GM18517 (cell line): ENCODE results near the gene KLHL25.

Experiments used
- ATAC-seq: cut with Tn5 transposase; IDR thresholded peaks from one replicate; pipeline ENCODE4 v1.9.1; 2021; ENCODE audit warnings: mild to moderate bottlenecking, moderate library complexity; ENCODE audit not compliant: unreplicated experiment

KLHL25 gene

DNA sequence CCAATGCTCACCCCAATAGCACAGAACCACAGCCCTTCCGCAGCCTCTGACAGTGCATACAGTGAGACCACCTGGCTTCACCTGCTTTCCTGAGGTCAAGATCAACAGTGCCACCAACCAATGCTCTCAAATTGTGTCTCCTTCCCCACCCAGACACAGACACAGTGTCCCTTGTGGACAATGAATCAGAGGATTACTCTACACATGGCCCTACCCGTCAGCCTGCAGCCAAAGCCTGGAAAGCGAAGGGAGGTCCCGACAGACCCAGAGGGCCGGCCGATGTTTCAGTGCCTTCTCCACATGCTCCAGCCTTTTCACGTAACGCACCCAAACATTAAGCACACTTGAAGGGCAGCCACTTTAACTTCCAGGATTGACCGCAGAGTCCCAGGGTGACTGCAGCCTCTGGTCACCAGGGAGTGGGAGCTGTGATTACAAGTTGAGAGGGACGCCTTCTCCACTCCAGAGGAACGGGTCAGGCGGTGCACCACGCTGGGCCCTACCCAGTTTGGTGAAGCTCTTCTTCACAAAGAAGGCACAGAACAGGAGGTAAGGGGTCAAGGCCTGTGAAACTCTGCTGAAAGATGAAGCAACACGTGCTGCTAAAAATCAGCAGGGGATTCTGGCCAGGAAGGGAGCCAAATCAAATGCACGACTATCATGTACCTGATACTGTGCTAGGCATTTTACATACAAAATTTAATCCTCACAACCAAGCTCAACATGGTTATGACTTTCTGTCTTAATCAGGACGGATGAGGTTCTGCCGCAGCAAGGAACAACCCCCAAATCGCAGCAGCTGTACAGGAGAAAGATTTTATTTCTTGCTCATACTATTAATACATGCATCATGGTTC, 17.2 kb downstream of the KLHL25 start:
- ATAC-seq, result no peak

DNA sequence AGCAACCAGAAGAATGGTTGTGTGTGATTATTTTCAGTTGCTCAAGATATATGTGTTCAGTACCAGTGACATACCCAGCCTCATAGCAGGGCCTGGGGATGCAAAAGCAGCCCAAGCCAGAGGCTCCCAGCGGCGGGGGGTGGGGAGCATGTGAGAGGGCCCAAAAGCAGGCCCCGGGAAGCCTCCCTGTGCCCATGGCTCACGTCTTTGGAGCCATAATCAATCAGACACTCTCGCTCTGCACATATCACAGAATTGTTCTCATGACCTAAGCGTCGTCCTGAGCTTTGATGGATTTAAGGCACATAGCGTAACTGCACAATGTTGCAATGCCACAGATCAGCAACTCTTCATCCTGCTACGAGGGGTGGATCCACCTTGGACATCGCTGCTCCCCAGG, 20.8 kb downstream of the KLHL25 start:
- no peak for ATAC-seq

DNA sequence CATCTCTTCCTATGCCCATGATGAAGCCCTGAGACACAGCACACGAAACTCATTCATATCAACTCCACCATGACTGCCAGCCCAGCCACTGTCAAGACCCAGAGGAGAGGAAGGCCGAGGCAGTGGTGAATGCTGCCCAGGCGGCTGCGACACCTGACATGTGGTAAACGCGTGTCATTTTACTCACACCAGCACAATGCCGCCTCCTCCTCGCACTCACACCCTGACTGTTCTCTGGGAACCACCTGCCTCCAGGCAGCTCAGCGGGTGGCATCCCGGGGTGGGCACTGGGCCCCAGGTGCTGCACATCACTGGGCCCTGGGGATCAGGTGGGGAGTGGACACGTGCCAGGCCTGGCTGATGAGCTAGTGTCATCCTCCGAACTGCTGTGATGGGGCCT, 21.5 kb downstream of the KLHL25 start:
- no peak for ATAC-seq

DNA sequence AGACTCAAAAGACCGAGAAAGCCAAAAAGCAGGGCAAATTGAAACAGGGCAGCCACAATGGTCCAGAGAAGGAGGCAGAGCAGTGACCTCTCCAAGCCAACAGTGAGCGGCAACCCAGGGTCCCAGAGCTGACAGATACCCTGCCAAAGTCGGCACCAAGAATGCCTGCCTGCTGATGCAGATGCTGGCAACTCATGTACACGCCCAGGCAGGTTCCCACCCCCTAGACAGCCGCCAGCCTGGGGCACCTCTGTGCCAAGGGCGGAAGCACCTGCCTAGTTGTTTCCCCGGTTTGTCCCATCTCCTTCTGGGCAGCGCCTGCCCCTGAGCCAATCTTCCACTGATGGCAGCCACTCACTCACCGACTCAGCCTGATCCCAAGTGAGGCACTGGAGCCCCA, 22.1 kb downstream of the KLHL25 start:
- no peak for ATAC-seq

DNA sequence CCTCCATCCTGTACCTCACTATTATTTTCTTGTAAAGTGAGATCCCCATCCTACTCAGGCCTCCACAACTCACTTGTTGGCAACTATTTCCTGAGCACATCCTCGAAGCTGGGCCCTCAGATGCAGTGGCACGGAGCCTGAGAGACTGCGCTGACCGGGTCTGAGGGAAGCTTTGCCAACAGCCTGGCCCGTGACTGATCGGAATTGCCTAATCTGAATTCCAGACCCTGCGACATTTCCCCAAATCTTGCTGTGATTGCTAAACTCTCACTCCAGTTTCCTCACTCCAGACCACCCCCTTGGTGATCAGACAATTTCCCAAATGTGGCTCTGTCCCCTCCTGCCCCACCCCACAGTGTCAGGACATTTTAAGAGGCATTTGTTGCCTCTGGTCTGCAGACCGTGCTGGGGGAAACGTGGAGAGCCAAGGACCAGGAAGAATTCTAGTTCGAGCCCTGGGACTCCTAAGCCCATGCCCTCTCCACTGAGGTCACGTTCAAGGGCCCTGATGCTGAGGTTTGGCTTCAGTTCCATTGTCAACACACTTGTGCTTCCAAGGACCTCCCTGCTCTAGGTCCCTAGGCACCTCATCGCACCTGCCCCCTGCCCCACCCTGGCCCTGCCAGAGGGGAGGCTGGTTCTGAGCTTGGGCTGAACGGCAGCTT, 22.8 kb downstream of the KLHL25 start:
- ATAC-seq, result no peak

GRCh38 chr15:85771271-85771670, 23.5 kb downstream of the KLHL25 start:
- ATAC-seq, result no peak

DNA sequence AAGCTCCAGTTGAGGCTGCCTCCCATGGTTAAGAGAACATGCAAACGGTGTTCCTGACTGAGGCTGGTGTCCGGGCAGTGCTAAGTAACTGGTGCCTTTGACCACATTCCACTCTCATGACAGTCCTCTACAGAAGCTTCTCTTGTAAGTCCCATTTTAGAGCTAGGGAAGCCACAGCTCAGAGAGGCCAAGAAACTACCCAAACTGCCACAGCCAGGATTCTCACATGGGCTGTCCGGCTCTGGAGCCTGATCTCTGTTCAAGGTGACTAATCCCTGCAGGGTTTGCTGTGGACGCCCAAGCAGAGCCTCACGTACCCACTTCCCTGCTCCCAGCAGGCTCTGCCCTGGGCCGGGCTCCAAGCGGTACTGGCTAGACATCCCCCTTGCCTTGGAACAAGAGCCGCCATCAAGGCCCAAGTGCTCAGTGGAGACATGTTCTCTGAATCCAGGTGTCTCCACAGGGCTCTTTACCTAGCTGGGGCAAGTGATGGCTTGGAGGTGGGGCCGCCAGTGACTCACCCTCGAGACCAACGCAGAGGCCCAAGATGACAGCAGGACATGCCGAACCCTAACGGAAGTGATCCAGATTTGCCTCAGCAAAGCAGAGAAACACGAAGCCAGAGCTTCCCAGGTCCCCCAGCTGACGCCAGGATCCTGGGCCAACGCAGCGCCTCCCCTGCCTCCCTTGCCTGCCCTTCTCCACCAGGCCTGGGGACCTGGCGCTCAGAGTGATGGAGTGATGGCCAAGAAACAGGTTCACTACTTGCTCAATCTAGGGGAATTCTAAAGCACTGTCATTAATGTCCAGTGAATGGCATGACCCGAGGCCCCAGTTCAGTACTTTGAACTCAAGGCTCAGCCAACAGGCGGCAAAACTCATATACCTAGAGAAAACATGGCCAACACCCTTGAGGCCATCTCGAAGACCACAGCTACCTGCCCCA, 24.4 kb downstream of the KLHL25 start:
- ATAC-seq, result no peak

DNA sequence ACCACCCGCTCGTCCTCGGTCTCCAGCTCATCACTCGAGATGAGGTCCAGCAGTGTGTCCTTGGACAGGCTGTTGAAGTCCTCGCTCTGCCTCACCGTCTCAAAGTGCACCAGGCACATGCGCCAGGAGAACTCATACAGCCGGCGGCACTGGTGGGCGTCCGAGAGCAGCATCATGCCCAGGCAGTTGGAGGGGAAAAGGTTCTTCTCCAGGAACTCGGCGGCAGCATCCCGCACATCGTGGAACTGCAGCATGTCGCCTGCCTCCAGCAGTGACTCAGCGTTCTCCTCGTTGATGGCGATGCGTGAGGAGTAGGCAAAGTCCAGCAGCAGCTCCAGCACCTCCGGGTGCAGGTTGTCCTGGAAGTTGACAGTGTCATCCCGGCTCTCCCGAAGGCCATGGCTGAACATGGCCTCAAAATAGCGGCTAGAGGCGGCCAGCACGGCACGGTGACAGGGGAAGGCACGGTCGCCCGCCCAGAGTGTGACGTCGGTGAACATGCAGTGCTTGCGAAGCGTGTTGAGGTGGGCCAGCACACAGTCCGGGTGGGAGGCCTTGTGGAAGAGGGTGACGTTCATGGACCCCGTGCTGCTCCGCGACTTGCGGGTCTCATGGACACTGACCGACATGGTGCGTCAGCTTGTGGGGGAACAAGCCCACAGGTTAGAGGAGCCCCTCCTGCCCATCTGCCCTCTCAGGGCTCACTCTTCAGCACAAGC, 25.4 kb downstream of the KLHL25 start:
- ATAC-seq, result no peak

- ATAC-seq, result no peak
Measured at GRCh38 chr15:85768595-85769168, 26.0 kb downstream of the KLHL25 start.

DNA sequence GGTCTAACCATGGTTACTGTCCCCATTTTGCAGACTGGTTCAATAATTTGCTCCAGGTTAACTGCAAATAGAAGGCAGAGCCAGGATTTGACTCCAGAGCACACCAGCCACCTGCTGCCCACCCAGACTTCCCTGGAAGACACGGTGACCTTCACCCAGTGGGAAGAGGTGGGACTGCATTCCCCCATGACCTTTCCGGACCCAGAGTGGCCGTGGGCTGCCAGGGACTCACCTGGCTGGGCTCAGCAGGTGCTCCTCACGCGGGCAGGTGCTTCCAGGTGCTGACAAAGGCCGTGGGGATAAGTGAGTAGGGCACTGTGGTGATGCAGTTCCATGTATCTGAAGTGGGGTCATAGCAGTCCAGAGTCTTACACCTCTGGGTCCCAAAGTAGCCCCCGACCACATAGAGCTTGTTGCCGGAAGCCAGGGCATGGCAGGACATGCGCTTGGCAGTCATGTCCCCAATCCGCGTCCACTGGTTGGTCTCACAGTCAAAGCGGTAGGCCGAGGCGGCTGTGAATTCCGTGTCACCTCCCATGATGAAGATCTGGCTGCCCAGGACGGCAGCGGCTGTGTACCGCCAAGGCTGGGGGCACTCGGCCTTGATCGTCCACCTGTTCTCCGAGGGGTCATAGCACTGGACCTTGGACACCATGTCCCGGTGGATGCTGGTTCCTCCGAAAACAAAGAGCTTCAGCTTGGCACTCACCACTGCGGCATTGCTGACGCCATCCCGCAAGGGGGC, 26.8 kb downstream of the KLHL25 start:
- no peak for ATAC-seq

GRCh38 chr15:85766001-85766831, 28.5 kb downstream of the KLHL25 start:
- ATAC-seq, result no peak

DNA sequence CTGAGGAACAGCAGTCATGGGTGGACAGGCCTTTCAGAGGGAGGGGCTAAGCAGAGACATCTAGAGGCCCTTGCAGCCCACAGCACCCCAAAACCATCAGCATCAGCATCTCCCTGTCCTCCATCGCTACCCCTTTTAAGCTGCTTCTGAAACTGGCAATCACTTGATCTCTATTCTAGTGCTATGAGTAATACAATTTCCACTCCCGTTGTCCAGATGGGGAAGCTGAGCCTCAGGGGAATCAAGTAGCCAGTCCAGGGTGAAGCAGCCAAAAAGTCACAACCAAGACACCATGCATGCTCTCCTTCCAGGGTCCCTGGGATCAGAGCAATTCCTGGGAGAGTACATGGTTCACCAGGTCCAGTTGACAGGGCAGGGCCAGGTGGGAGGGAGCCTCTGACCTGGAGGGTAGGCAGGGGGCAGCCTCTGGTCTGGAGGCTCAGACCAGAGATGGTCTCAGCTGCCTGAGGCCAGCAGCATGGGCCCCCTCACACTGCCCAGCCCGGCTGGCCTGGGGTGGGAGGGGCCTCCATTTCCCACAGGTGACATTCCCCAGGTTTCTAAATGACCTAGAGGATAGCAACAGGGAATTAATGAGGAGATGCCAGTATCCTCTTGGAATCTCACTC, 30.0 kb downstream of the KLHL25 start:
- no peak for ATAC-seq

GRCh38 chr15:85763673-85764633, 30.8 kb downstream of the KLHL25 start:
- no peak for ATAC-seq

GRCh38 chr15:85763157-85763556, 31.6 kb downstream of the KLHL25 start:
- ATAC-seq, result no peak

- ATAC-seq, result no peak
Measured at GRCh38 chr15:85762756-85763127, 32.0 kb downstream of the KLHL25 start.

DNA sequence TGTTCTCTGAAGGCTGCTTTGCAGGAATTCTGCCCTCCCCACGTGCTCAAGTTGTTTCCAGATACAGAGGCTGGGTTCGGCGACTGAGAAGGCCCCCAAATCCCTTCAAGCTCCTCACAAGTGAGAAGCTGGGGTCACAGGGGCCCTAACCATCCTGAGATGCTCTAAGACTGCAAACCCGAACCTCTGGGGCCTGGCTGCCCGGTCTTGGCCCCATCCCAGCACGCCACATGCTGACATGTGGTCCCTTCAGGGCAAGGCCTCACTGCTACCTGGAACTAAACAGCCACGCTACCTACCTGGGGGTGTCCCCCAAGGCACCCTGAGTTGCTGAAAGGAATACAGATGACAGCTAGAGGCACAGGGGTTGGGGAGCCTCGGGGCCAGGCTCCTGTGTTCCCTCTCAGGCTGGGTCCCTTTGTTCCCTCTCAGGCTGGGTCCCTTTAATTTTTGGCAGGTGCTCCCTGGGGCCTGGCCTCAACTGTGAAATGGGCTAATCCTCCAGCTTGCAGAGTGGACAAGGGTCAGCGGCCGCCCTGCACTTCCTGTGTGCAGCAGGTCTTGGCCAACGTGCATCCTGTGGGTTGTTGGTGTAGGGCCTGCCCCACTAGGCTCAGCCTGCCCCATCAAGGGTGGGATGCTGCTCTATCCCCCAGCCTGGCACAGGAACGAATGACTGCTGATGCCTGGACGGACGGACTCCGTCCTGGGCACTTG, 32.5 kb downstream of the KLHL25 start:
- ATAC-seq, result no peak

- no peak for ATAC-seq
Measured at GRCh38 chr15:85761635-85762034, 33.1 kb downstream of the KLHL25 start.
